ENCODE data around the gene FABP1. TPM values are rescaled to one million over a fixed set of nuclear protein-coding genes. Genes with fewer than 3 reads are reported as not detected.

The FABP1 gene
- total and polyA plus RNA-seq, 2 donors (not counting 1 experiment from before 2014, with no cell fraction given) = not detected

DNA sequence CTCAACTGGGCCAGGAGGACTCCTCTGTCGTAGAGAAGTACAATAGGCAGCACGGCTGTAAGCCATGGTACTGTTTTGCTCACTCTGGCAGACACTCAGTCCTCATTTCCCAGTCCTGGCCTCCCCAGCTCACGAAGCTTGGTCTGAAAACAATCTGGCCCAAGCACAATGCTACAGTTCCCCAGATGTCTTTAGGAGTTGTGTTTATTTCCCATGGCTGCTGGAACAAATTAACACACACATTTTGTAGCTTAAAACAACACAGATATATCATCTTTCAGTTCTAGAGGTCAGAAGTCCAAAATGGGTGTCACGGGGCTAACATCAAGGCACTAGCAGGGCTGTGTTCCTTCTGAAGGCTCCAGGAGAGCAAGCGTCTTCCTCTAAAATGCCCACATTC, 13.0 kb downstream of the FABP1 start:
- H4K20me1 ChIP-seq (ENCODE audit: control insufficient read depth, insufficient read depth, low read length, poor library complexity, severe bottlenecking) = no peaks in the 10 kb centered on the region
- peaks cover 0 to 5% (median 0%) of the 10 kb centered on the region in 4 experiments for H3K27me3 ChIP-seq (replicated peaks in 1 of 4; ENCODE audit: control extremely low read depth in 1 of 4, control insufficient read depth in 3 of 4, insufficient read depth in 4 of 4, low read length in 3 of 4)
- peaks cover 0 to 5% of the 10 kb centered on the region in 2 donors for H3K4me1 ChIP-seq (ENCODE audit: control insufficient read depth in 2 of 2, insufficient read depth in 2 of 2, low read length in 2 of 2)
- H3K4me1 Mint-ChIP-seq = no peaks in the 10 kb centered on the region
- TF ChIP-seq, protein P1, sequence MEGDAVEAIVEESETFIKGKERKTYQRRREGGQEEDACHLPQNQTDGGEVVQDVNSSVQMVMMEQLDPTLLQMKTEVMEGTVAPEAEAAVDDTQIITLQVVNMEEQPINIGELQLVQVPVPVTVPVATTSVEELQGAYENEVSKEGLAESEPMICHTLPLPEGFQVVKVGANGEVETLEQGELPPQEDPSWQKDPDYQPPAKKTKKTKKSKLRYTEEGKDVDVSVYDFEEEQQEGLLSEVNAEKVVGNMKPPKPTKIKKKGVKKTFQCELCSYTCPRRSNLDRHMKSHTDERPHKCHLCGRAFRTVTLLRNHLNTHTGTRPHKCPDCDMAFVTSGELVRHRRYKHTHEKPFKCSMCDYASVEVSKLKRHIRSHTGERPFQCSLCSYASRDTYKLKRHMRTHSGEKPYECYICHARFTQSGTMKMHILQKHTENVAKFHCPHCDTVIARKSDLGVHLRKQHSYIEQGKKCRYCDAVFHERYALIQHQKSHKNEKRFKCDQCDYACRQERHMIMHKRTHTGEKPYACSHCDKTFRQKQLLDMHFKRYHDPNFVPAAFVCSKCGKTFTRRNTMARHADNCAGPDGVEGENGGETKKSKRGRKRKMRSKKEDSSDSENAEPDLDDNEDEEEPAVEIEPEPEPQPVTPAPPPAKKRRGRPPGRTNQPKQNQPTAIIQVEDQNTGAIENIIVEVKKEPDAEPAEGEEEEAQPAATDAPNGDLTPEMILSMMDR (IDR thresholded peaks at IDR 0.05) = no peak
- TF ChIP-seq EZH2 (IDR thresholded peaks at IDR 0.05; ENCODE audit: borderline replicate concordance, insufficient read depth, low read depth, low read length, poor library complexity, severe bottlenecking) = no peak
- H2AFZ ChIP-seq (ENCODE audit: insufficient read depth, low read depth, low read length, poor library complexity, severe bottlenecking) = no peak overlapping the region
- 100% methylated on average over 4 of the region's 5 CpGs for WGBS (ENCODE audit: insufficient coverage)
- peaks cover 15% of the 10 kb centered on the region for H3K27me3 Mint-ChIP-seq
- H3K9ac ChIP-seq (ENCODE audit: low read length) = no peak overlapping the region
- no peak for DNase-seq
- ATAC-seq (ENCODE audit: low read depth) = no peak
- H3K36me3 ChIP-seq (replicated peaks in 1 of 2; ENCODE audit: control extremely low read depth in 1 of 2, control insufficient read depth in 1 of 2, extremely low read depth in 1 of 2, insufficient read depth in 2 of 2, low read length in 1 of 2) = no peaks in the 10 kb centered on the region
- no peaks in the 10 kb centered on the region for H3K9me3 Mint-ChIP-seq (ENCODE audit: insufficient read depth)
- POLR2A ChIA-PET = no interaction called here
- H3K79me2 ChIP-seq (ENCODE audit: control insufficient read depth, insufficient read depth, low read length) = no peaks in the 10 kb centered on the region
- no peak overlapping the region for H3K4me3 Mint-ChIP-seq
- no peak overlapping the region for H3K4me2 ChIP-seq (replicated peaks; ENCODE audit: low read depth, low read length, poor library complexity, severe bottlenecking)
- H3K4me3 ChIP-seq (ENCODE audit: control extremely low read depth in 1 of 5, extremely low read depth in 1 of 5, insufficient read depth in 1 of 5, low read depth in 2 of 5, low read length in 4 of 5) = no peak overlapping the region
- CTCF ChIA-PET = no interaction called here
- H3K27ac ChIP-seq (ENCODE audit: low read length in 2 of 2) = no peak overlapping the region
- H3K9me3 ChIP-seq (ENCODE audit: control extremely low read depth in 1 of 3, control insufficient read depth in 2 of 3, insufficient read depth in 1 of 3, low read length in 2 of 3) = no peaks in the 10 kb centered on the region
- intact Hi-C loops (cut with micrococcal nuclease) = no loop called here
- no peak overlapping the region for H3K27ac Mint-ChIP-seq

DNA sequence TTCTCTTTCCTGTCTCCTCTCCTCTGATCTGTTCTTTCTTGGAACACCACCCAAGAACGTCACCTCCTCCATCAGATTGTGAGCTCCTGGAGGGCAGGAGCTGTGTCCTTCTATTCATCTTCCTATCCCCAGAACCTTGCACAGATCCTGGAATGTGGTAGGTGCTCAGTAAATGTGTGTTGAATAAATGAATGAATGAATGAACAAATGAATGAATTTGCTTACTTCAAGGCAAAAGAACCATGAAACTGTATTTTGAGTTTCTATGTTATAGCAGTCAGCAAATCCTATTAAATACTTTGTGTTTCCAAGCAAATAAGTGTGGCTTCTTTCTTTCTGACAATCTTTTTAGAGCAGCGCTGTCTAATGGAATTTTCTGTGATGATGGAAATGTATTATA, 14.8 kb downstream of the FABP1 start:
- Histone ChIP-seq H3K79me2 (ENCODE audit: control insufficient read depth, insufficient read depth, low read length) (no peaks in the 10 kb centered on the region), H3K27me3 (replicated peaks in 1 of 4; ENCODE audit: control extremely low read depth in 1 of 4, control insufficient read depth in 3 of 4, insufficient read depth in 4 of 4, low read length in 3 of 4) (peaks cover 0 to 5% (median 0%) of the 10 kb centered on the region in 4 experiments), H3K9me3 (ENCODE audit: control extremely low read depth in 1 of 3, control insufficient read depth in 2 of 3, insufficient read depth in 1 of 3, low read length in 2 of 3) (peaks cover 0 to 3% (median 0%) of the 10 kb centered on the region in 3 donors), H2AFZ (ENCODE audit: insufficient read depth, low read depth, low read length, poor library complexity, severe bottlenecking) (no peak overlapping the region), H3K4me3 (ENCODE audit: control extremely low read depth in 1 of 5, extremely low read depth in 1 of 5, insufficient read depth in 1 of 5, low read depth in 2 of 5, low read length in 4 of 5) (no peak overlapping the region), H3K36me3 (replicated peaks in 1 of 2; ENCODE audit: control extremely low read depth in 1 of 2, control insufficient read depth in 1 of 2, extremely low read depth in 1 of 2, insufficient read depth in 2 of 2, low read length in 1 of 2) (no peaks in the 10 kb centered on the region), H3K4me2 (replicated peaks; ENCODE audit: low read depth, low read length, poor library complexity, severe bottlenecking) (no peak overlapping the region), H3K27ac (ENCODE audit: low read length in 2 of 2) (no peak overlapping the region), H4K20me1 (ENCODE audit: control insufficient read depth, insufficient read depth, low read length, poor library complexity, severe bottlenecking) (no peaks in the 10 kb centered on the region), H3K9ac (ENCODE audit: low read length) (no peak overlapping the region), H3K4me1 (ENCODE audit: control insufficient read depth in 2 of 2, insufficient read depth in 2 of 2, low read length in 2 of 2) (peaks cover 0 to 5% of the 10 kb centered on the region in 2 donors)
- DNase-seq (no peak), ATAC-seq (ENCODE audit: low read depth) (no peak)
- no CpG with 5 or more reads among the region's 2 CpGs for WGBS (ENCODE audit: insufficient coverage)
- ChIA-PET CTCF (no interaction called here), POLR2A (no interaction called here)
- TF ChIP-seq EZH2 (IDR thresholded peaks at IDR 0.05; ENCODE audit: borderline replicate concordance, insufficient read depth, low read depth, low read length, poor library complexity, severe bottlenecking) = no peak
- TF ChIP-seq, protein P1 (IDR thresholded peaks at IDR 0.05) = no peak
- Mint-ChIP-seq H3K27me3 (peaks cover 9% of the 10 kb centered on the region), H3K4me1 (no peaks in the 10 kb centered on the region), H3K27ac (no peak overlapping the region), H3K4me3 (no peak overlapping the region), H3K9me3 (ENCODE audit: insufficient read depth) (no peaks in the 10 kb centered on the region)
- intact Hi-C loops (cut with micrococcal nuclease) = no loop called here
